Mucosa of descending colon (tissue), 3 donors: ENCODE data around the gene PUS7L. TPM values are rescaled to one million over a fixed set of nuclear protein-coding genes. Genes with fewer than 3 reads are reported as not detected.
"Not testable (repeated sequence)": the region's sequence is repeated elsewhere in the genome, so short reads cannot be mapped to it uniquely, and the experiment has no call there.

ENCODE experiments used
- ATAC-seq: fragments of 200-7000 bp; cut with Tn5 transposase; one replicate; pipeline ENCODE4 v1.9.1; 2020; ENCODE audit warnings: mild to moderate bottlenecking, moderate library complexity
- DNase-seq, 3 donors: peaks; one replicate each; pipeline ENCODE4 v3.0.0-alpha.2; 2020
- H3K36me3 ChIP-seq: fragments of 200-600 bp; one replicate; pipeline ENCODE4 v1.8.0; 2021; ENCODE audit warnings: low read depth, mild to moderate bottlenecking
- H3K4me1 ChIP-seq: fragments of 200-600 bp; one replicate; pipeline ENCODE4 v1.8.0; 2021; ENCODE audit warnings: low read depth, mild to moderate bottlenecking
- H3K4me3 ChIP-seq: fragments of 200-600 bp; one replicate; pipeline ENCODE4 v1.8.0; 2021; ENCODE audit warnings: mild to moderate bottlenecking
- H3K9me3 ChIP-seq: fragments of 200-600 bp; one replicate; pipeline ENCODE4 v1.8.0; 2021; ENCODE audit warnings: mild to moderate bottlenecking
- CTCF ChIP-seq: fragments of 200-600 bp; IDR thresholded peaks from one replicate; pipeline ENCODE4 v1.8.0; 2022; ENCODE audit warnings: antibody characterized with exemption, mild to moderate bottlenecking
- intact Hi-C, 2 donors: fragments of 100-400 bp; cut with DNase I in 1 of 2; cut with micrococcal nuclease in 1 of 2; formaldehyde crosslinking; loops; one replicate each; pipeline versions ENCODE4 v1.11.0 to v1.11.1; 2022; cut with DNase I, micrococcal nuclease
- total RNA-seq, 3 donors: library from RNA; stranded (reverse); fragmentation: NEBNext Ultra II Directional in 2 of 3; extraction: Animal tissue kit (Norgen Biotek cat#: 25700) in 2 of 3; gene quantifications; one replicate each; pipeline versions ENCODE4 v1.2.1 to v1.2.4, GENCODE V29; 2021 to 2023
- donor health status: DM: no; HTN: no; CAD: no; lungs with moderate emphysema.
- donor health status: DM: no; HTN: no; CAD: no.
- donor health status: DM: no; HTN: yes; CAD: no.

Gene PUS7L
- total RNA-seq, 3 donors from 2014 or later, result 9.2 to 18.0 (median 15.1) TPM

- Histone ChIP-seq H3K4me3 (no peak overlapping the region), H3K9me3 (no peaks in the 10 kb centered on the region), H3K4me1 (peaks cover 20% of the 10 kb centered on the region), H3K36me3 (no peaks in the 10 kb centered on the region)
- no peak for TF ChIP-seq CTCF
- DNase-seq, result no peak
- intact Hi-C loops, result no loop called here
- no peak for ATAC-seq
Measured at GRCh38 chr12:43760396-43760795, 1.8 kb upstream of the PUS7L start.

GRCh38 chr12:43758247-43758727 is 303 bp downstream of the PUS7L start:
- DNase-seq (peak; percentile 47 to 62 (median 51)), ATAC-seq (peak; percentile 44)
- peak overlapping the region; percentile 27 for H3K4me3 ChIP-seq
- no peaks in the 10 kb centered on the region for H3K36me3 ChIP-seq
- no peaks in the 10 kb centered on the region for H3K9me3 ChIP-seq
- intact Hi-C loops, result loop anchor here in 1 of 2 donors (5.0 kb wide), 1 partner anchor 79 kb away; the partner anchor contains the start of gene TMEM117
- H3K4me1 ChIP-seq, result peaks cover 20% of the 10 kb centered on the region
- no peak for TF ChIP-seq CTCF

- TF ChIP-seq CTCF, result no peak
- intact Hi-C loops, result no loop called here
- no peak overlapping the region for H3K4me3 ChIP-seq
- no peaks in the 10 kb centered on the region for H3K9me3 ChIP-seq
- no peaks in the 10 kb centered on the region for H3K36me3 ChIP-seq
- ATAC-seq (no peak), DNase-seq (no peak)
- peaks cover 9% of the 10 kb centered on the region for H3K4me1 ChIP-seq
Measured at GRCh38 chr12:43754015-43754414, 4.6 kb downstream of the PUS7L start.

- H3K4me1 ChIP-seq, H3K4me3 ChIP-seq, ATAC-seq, intact Hi-C loops, H3K36me3 ChIP-seq, H3K9me3 ChIP-seq, DNase-seq: not testable (repeated sequence)
Measured at GRCh38 chr12:43751360-43751759, 7.2 kb downstream of the PUS7L start.

GRCh38 chr12:43750814-43751213 is 7.8 kb downstream of the PUS7L start:
- ATAC-seq, result no peak
- no peak overlapping the region for H3K4me3 ChIP-seq
- no peaks in the 10 kb centered on the region for H3K9me3 ChIP-seq
- H3K36me3 ChIP-seq, result no peaks in the 10 kb centered on the region
- intact Hi-C loops, result no loop called here
- no peak for TF ChIP-seq CTCF
- DNase-seq, result no peak
- H3K4me1 ChIP-seq, result no peaks in the 10 kb centered on the region

GRCh38 chr12:43749016-43749415 is 9.6 kb downstream of the PUS7L start:
- ATAC-seq, result no peak
- Histone ChIP-seq H3K36me3 (no peaks in the 10 kb centered on the region), H3K4me3 (no peak overlapping the region), H3K4me1 (no peaks in the 10 kb centered on the region), H3K9me3 (no peaks in the 10 kb centered on the region)
- TF ChIP-seq CTCF, result no peak
- no peak for DNase-seq
- intact Hi-C loops, result no loop called here
